Effector memory CD4-positive, alpha-beta T cell (primary cell): ENCODE results near the gene MVB12B.

Experiments used
- DNase-seq, 3 donors: peaks; one replicate each; pipeline ENCODE4 v3.0.0-alpha.2; 2020
- H3K27ac ChIP-seq: 2 replicates; pipeline ENCODE4 v1.7.0; 2013; ENCODE audit warnings: mild to moderate bottlenecking, low read length, moderate library complexity; ENCODE audit not compliant: insufficient read depth, poor library complexity, severe bottlenecking
- H3K27me3 ChIP-seq: replicated peaks from 2 replicates; pipeline ENCODE4 v1.7.0; 2013; ENCODE audit warnings: mild to moderate bottlenecking, low read length; ENCODE audit not compliant: insufficient read depth, control insufficient read depth, poor library complexity, severe bottlenecking
- H3K36me3 ChIP-seq: 2 replicates; pipeline ENCODE4 v1.7.0; 2013; ENCODE audit warnings: mild to moderate bottlenecking, low read length, moderate library complexity; ENCODE audit not compliant: control insufficient read depth, insufficient read depth
- H3K4me1 ChIP-seq: 2 replicates; pipeline ENCODE4 v1.7.0; 2013; ENCODE audit warnings: low read length, mild to moderate bottlenecking; ENCODE audit not compliant: control insufficient read depth, insufficient read depth, poor library complexity, severe bottlenecking
- H3K4me3 ChIP-seq: 2 replicates; pipeline ENCODE4 v1.7.0; 2013; ENCODE audit warnings: low read length, low read depth, mild to moderate bottlenecking; ENCODE audit not compliant: insufficient read depth, poor library complexity, severe bottlenecking
- H3K9me3 ChIP-seq: 2 replicates; pipeline ENCODE4 v1.7.0; 2013; ENCODE audit warnings: mild to moderate bottlenecking, low read length, moderate library complexity; ENCODE audit not compliant: control insufficient read depth

The MVB12B gene

GRCh38 chr9:126436545-126437267 lies 110.1 kb downstream of the MVB12B start:
- no peak for DNase-seq
- Histone ChIP-seq H3K27ac (no peak overlapping the region), H3K4me1 (no peaks in the 10 kb centered on the region), H3K27me3 (no peaks in the 10 kb centered on the region), H3K4me3 (no peak overlapping the region), H3K9me3 (no peaks in the 10 kb centered on the region), H3K36me3 (no peaks in the 10 kb centered on the region)

- no peaks in the 10 kb centered on the region for H3K27me3 ChIP-seq
- H3K4me1 ChIP-seq = no peaks in the 10 kb centered on the region
- no peak overlapping the region for H3K4me3 ChIP-seq
- no peak for DNase-seq
- no peak overlapping the region for H3K27ac ChIP-seq
- no peaks in the 10 kb centered on the region for H3K36me3 ChIP-seq
- no peaks in the 10 kb centered on the region for H3K9me3 ChIP-seq
Measured at GRCh38 chr9:126437268-126437666, 110.6 kb downstream of the MVB12B start.

DNA sequence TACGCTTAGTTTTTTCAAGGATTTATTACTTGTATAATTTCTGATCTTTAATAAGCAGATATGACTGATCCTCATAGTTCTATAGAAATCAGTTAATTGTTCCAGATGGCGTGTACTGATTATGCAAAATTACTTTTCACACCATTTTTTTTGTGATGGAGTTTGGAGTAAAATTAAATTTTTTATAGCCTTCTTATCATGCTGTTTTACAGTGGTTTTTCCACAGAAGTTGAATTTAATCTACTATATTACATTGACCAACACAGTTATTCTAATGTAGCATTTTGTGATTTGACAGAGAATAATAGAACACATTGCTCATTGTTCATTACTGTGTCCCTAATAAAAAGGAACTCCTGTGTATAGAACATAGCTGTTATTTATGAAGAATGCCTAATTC lies 111.1 kb downstream of the MVB12B start:
- no peaks in the 10 kb centered on the region for H3K4me1 ChIP-seq
- H3K36me3 ChIP-seq = no peaks in the 10 kb centered on the region
- H3K27ac ChIP-seq = no peak overlapping the region

DNA sequence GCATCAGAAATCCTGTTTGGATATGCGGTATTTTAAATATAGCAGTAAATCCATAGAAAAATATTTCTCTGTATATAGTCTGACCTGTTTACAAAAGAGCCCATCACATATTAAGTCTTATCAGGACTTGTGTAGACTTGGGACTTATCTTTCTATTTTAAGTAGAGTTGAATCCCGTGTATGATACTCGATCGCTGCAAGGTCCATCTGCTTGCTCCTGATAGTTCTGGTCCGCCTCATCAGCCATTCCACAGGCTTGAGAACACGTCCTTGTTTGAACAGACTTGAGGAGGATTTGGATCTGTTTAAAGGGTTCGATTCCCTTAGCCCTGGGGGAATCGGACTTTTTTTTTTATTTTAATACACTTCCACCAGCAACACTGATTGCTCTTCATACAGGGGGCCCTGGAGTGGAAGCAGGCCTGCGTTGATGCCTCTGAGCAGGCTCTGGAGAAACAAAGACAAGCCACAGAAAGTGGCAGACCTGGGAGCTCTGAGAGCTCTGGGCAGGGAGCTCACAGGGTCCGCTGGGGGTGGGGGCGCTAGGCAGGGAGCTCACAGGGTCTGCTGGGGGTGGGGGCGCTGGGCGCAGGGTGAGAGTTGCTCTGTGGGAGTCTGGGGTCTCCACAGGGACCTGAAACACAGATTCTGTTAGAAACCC lies 112.2 kb downstream of the MVB12B start:
- no peaks in the 10 kb centered on the region for H3K4me1 ChIP-seq
- H3K4me3 ChIP-seq = no peak overlapping the region
- no peaks in the 10 kb centered on the region for H3K27me3 ChIP-seq
- H3K36me3 ChIP-seq = no peaks in the 10 kb centered on the region
- H3K9me3 ChIP-seq = no peaks in the 10 kb centered on the region
- DNase-seq = no peak
- H3K27ac ChIP-seq = no peak overlapping the region

More for the DNA sequence above, 111.1 kb downstream of the MVB12B start:
- H3K4me3 ChIP-seq = no peak overlapping the region
- no peak for DNase-seq
- H3K27me3 ChIP-seq = no peaks in the 10 kb centered on the region
- no peaks in the 10 kb centered on the region for H3K9me3 ChIP-seq

- Histone ChIP-seq H3K27me3 (no peaks in the 10 kb centered on the region), H3K9me3 (no peaks in the 10 kb centered on the region), H3K4me1 (no peaks in the 10 kb centered on the region), H3K4me3 (no peak overlapping the region), H3K36me3 (no peaks in the 10 kb centered on the region), H3K27ac (no peak overlapping the region)
- DNase-seq = no peak
Measured at GRCh38 chr9:126439402-126439765, 112.8 kb downstream of the MVB12B start.

DNA sequence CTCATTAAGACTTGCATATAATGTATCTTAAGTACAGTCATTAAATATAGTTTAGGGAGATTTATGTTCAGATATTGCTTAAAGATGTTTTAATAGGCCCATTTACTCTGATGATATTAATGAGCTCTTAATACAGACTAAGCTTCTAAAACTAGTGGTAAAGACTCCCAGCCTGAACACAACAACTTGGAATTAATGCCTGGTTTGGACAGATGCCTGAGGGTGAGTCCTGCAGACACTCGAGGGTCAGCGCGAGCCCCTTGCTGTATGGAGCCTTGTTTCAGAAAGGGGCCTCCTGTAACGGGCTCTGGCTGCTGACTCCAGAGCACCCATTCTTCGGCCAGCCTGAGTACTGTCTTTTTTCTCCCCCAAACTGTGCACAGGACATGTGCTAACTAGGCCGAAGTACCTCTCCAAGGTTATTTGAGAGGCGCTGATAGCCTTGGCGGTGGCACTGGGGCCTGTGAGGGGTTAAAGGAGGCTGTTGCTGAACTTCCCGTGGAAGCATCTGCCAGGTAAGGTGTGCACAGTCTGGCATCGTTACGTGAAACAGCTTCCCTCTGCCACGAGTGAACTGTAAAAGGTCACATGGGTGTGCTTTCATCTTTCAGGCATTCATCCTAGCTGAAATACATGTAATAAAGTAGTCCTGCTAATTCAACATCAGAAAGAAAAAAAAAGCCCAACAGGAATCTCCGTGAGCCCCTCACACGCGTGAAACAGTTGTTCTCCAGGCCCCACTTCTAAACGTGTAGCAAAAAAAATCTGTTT lies 113.4 kb downstream of the MVB12B start:
- H3K36me3 ChIP-seq = no peaks in the 10 kb centered on the region
- no peak overlapping the region for H3K27ac ChIP-seq
- no peaks in the 10 kb centered on the region for H3K9me3 ChIP-seq
- no peak for DNase-seq
- H3K4me3 ChIP-seq = no peak overlapping the region
- no peaks in the 10 kb centered on the region for H3K27me3 ChIP-seq
- H3K4me1 ChIP-seq = no peaks in the 10 kb centered on the region

GRCh38 chr9:126440940-126441339 lies 114.3 kb downstream of the MVB12B start:
- H3K27ac ChIP-seq = no peak overlapping the region
- H3K36me3 ChIP-seq = no peaks in the 10 kb centered on the region
- DNase-seq = no peak
- no peaks in the 10 kb centered on the region for H3K4me1 ChIP-seq
- H3K9me3 ChIP-seq = no peaks in the 10 kb centered on the region
- H3K4me3 ChIP-seq = no peak overlapping the region
- H3K27me3 ChIP-seq = no peaks in the 10 kb centered on the region

- no peaks in the 10 kb centered on the region for H3K4me1 ChIP-seq
- no peaks in the 10 kb centered on the region for H3K9me3 ChIP-seq
- H3K27me3 ChIP-seq = no peaks in the 10 kb centered on the region
- no peak overlapping the region for H3K4me3 ChIP-seq
- no peak for DNase-seq
- H3K27ac ChIP-seq = no peak overlapping the region
- no peaks in the 10 kb centered on the region for H3K36me3 ChIP-seq
Measured at GRCh38 chr9:126442636-126443035, 116.0 kb downstream of the MVB12B start.

DNA sequence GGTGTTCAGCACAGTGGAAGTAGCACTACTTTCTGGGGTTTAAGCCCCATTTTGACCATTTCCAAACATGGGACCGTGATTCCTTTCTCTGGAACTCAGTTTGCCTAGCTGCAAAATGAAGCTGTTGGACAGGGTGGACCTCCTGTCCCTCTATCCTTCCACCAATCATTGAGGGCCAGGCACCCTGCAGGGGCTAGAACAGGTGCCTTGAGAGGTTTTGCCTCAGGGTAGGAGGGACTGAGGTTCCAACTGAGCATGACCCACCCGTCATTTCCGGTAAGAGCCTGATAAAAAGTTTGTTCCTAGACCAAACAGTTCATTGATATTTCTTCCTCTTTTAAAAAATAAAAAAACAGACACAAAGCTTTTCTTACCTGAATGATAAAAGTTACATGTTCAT lies 116.5 kb downstream of the MVB12B start:
- Histone ChIP-seq H3K9me3 (no peaks in the 10 kb centered on the region), H3K27ac (no peak overlapping the region), H3K4me3 (no peak overlapping the region), H3K36me3 (no peaks in the 10 kb centered on the region), H3K4me1 (no peaks in the 10 kb centered on the region), H3K27me3 (no peaks in the 10 kb centered on the region)
- DNase-seq = no peak

GRCh38 chr9:126448136-126448535 lies 121.5 kb downstream of the MVB12B start:
- no peak for DNase-seq

More at GRCh38 chr9:126448136-126448535, 121.5 kb downstream of the MVB12B start:
- H3K9me3 ChIP-seq = no peaks in the 10 kb centered on the region
- no peaks in the 10 kb centered on the region for H3K27me3 ChIP-seq
- H3K4me3 ChIP-seq = no peak overlapping the region
- H3K36me3 ChIP-seq = no peaks in the 10 kb centered on the region
- no peak overlapping the region for H3K27ac ChIP-seq
- H3K4me1 ChIP-seq = no peaks in the 10 kb centered on the region
